WI38 (cell line): ENCODE results near the gene GBE1.

ENCODE experiments used
- H3K4me3 ChIP-seq: 2 replicates; pipeline ENCODE4 v1.5.1; 2011; ENCODE audit warnings: low read depth, mild to moderate bottlenecking, control low read depth, low read length
- CTCF ChIP-seq: IDR thresholded peaks from 2 replicates; pipeline ENCODE4 v1.5.1; 2012; ENCODE audit warnings: low read depth, mild to moderate bottlenecking, control low read depth, low read length

The GBE1 gene

GRCh38 chr3:81684751-81685395, 76.6 kb downstream of the GBE1 start:
- no peak overlapping the region for H3K4me3 ChIP-seq
- no peak for TF ChIP-seq CTCF

- TF ChIP-seq CTCF, result no peak
- no peak overlapping the region for H3K4me3 ChIP-seq
These were observed 84.6 kb downstream of the GBE1 start for GRCh38 chr3:81676706-81677456.

GRCh38 chr3:81674690-81675089, 86.8 kb downstream of the GBE1 start:
- TF ChIP-seq CTCF, result no peak
- no peak overlapping the region for H3K4me3 ChIP-seq

- no peak overlapping the region for H3K4me3 ChIP-seq
- no peak for TF ChIP-seq CTCF
These were observed 93.2 kb downstream of the GBE1 start for GRCh38 chr3:81668283-81668682.

- no peak overlapping the region for H3K4me3 ChIP-seq
- TF ChIP-seq CTCF, result peak; percentile 55; the same call in 1 of the 2 replicates
These were observed 94.8 kb downstream of the GBE1 start for GRCh38 chr3:81666502-81667121.

GRCh38 chr3:81663114-81663513, 98.3 kb downstream of the GBE1 start:
- TF ChIP-seq CTCF, result no peak
- no peak overlapping the region for H3K4me3 ChIP-seq

GRCh38 chr3:81660036-81660435, 101.4 kb downstream of the GBE1 start:
- no peak overlapping the region for H3K4me3 ChIP-seq
- TF ChIP-seq CTCF, result no peak
